DND-41 (cell line): ENCODE measurements around the gene ZNF497.
"Not testable (repeated sequence)": the region's sequence is repeated elsewhere in the genome, so short reads cannot be mapped to it uniquely, and the experiment has no call there.

ENCODE experiments used
- ATAC-seq: fragments of 200-7000 bp; cut with Tn5 transposase; 3 replicates; pipeline ENCODE4 v1.9.1; 2021; ENCODE audit warnings: low read depth; ENCODE audit not compliant: insufficient read depth
- DNase-seq: peaks from one replicate; pipeline ENCODE4 v3.0.0-alpha.2; 2020
- H2AFZ ChIP-seq: 2 replicates; pipeline ENCODE4 v1.6.0; 2012; ENCODE audit warnings: low read depth, low read length
- H3K27ac ChIP-seq: 2 replicates; pipeline ENCODE4 v1.5.1; 2012; ENCODE audit warnings: low read length, inconsistent platforms
- H3K27me3 ChIP-seq: fragments of 200-600 bp; sonication (generic); 2 replicates; pipeline ENCODE4 v1.6.0; 2012; ENCODE audit warnings: low read length, mild to moderate bottlenecking, inconsistent platforms; ENCODE audit not compliant: insufficient read depth, poor library complexity
- H3K36me3 ChIP-seq: 2 replicates; pipeline ENCODE4 v1.5.1; 2012; ENCODE audit warnings: low read length, inconsistent platforms; ENCODE audit not compliant: insufficient read depth
- H3K4me1 ChIP-seq: 2 replicates; pipeline ENCODE4 v1.5.1; 2012; ENCODE audit warnings: mild to moderate bottlenecking, low read length; ENCODE audit not compliant: insufficient read depth
- H3K4me2 ChIP-seq: 2 replicates; pipeline ENCODE4 v1.6.0; 2012; ENCODE audit warnings: mild to moderate bottlenecking, moderate library complexity, low read length, inconsistent platforms; ENCODE audit not compliant: insufficient read depth
- H3K4me3 ChIP-seq, 2 experiments: fragments of 200-600 bp in 1 of 2; shearing (Covaris generic) in 1 of 2; 2 replicates each; pipeline ENCODE4 v1.5.1; 2012 to 2016; ENCODE audit warnings: inconsistent platforms in 2 of 2, low read length in 2 of 2, mild to moderate bottlenecking in 2 of 2, low read depth in 1 of 2, moderate library complexity in 1 of 2
- H3K79me2 ChIP-seq: 2 replicates; pipeline ENCODE4 v1.6.0; 2012; ENCODE audit warnings: low read length, inconsistent platforms; ENCODE audit not compliant: insufficient read depth
- H3K9ac ChIP-seq: 2 replicates; pipeline ENCODE4 v1.6.0; 2012; ENCODE audit warnings: low read depth, mild to moderate bottlenecking, inconsistent platforms, low read length, moderate library complexity
- H3K9me3 ChIP-seq: 2 replicates; pipeline ENCODE4 v1.5.1; 2012; ENCODE audit warnings: low read length, moderate library complexity, mild to moderate bottlenecking, inconsistent platforms; ENCODE audit not compliant: insufficient read depth, severe bottlenecking
- H4K20me1 ChIP-seq: 2 replicates; pipeline ENCODE4 v1.6.0; 2012; ENCODE audit warnings: low read length; ENCODE audit not compliant: insufficient read depth
- CTCF ChIP-seq: IDR thresholded peaks from 2 replicates; pipeline ENCODE4 v1.5.1; 2012; ENCODE audit warnings: borderline replicate concordance, low read length, moderate library complexity, mild to moderate bottlenecking; ENCODE audit not compliant: poor library complexity, severe bottlenecking; ENCODE audit errors: extremely low read depth
- EZH2 ChIP-seq: IDR thresholded peaks from 3 replicates; pipeline ENCODE4 v1.6.1; 2012; ENCODE audit warnings: borderline replicate concordance, low read depth, mild to moderate bottlenecking, moderate library complexity, low read length, inconsistent platforms; ENCODE audit not compliant: severe bottlenecking

ZNF497 gene

GRCh38 chr19:58380662-58381459, 18.3 kb upstream of the ZNF497 start, which contains the start of gene ZNF837:
Gene ZNF837, minus strand, starts transcription at chr19:58381030. Its CDS starts 11,698 bp downstream, at chr19:58369332.
- H2AFZ ChIP-seq, result peak within 1 kb of the TSS; percentile 91
- H3K79me2 ChIP-seq, result peaks cover 33% of the 10 kb centered on the region
- TF ChIP-seq EZH2 (no peak), CTCF (no peak)

DNA sequence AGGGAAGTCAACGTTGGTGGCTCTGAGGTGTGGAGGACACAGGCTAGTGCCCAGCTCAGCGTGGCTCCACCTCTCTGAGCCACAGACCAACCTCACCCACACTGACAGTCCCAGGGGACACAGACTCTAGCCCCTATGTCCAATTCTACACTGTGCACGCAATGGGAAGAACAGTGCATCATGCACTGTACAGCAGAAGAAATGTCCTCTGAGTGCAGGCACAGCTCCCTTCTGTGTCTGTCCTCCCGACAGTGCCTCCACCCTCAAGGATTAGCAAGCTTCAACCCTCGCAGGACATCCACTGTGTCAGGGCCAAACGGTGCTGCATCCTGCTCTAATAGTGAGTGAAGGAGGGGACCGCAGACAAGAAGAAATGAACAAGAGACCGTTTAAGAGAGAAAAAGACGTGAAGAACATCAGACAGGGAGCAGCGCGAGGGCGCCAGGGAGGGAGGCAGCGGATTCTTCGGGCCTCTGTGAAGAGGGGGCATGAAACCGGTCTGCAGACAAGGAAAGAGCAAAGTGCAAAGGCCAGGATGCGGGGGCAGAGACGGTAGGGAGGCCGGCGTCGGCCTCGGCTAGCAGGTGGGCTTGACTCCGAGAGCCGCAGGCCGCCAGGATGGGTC, 17.6 kb upstream of the ZNF497 start:
- H3K36me3 ChIP-seq, result no peaks in the 10 kb centered on the region; the same call in 1 of the 2 replicates
- H2AFZ ChIP-seq, result peak overlapping the region; percentile 91
- H3K4me3 ChIP-seq, result peak overlapping the region; percentile 75 to 79
- ATAC-seq (no peak), DNase-seq (no peak)
- H3K4me2 ChIP-seq, result peak overlapping the region; percentile 96
- H3K27me3 ChIP-seq, result no peaks in the 10 kb centered on the region
- H4K20me1 ChIP-seq, result peaks cover 4% of the 10 kb centered on the region; the same call in 1 of the 2 replicates
- H3K27ac ChIP-seq, result peak overlapping the region; percentile 93
- H3K79me2 ChIP-seq, result peaks cover 27% of the 10 kb centered on the region
- TF ChIP-seq EZH2, result no peak
- TF ChIP-seq CTCF, result no peak
- H3K4me1 ChIP-seq, result peaks cover 27% of the 10 kb centered on the region
- H3K9ac ChIP-seq, result peak overlapping the region; percentile 91
- no peaks in the 10 kb centered on the region for H3K9me3 ChIP-seq

More at GRCh38 chr19:58380662-58381459, 18.3 kb upstream of the ZNF497 start, which contains the start of gene ZNF837:
- Histone ChIP-seq H3K4me3 (peak within 1 kb of the TSS; percentile 75 to 79), H3K27me3 (no peaks in the 10 kb centered on the region), H3K9me3 (no peaks in the 10 kb centered on the region), H4K20me1 (peaks cover 4% of the 10 kb centered on the region; the same call in 1 of the 2 replicates), H3K4me2 (peak within 1 kb of the TSS; percentile 96), H3K27ac (peak within 1 kb of the TSS; percentile 93), H3K9ac (peak within 1 kb of the TSS; percentile 91), H3K36me3 (no peaks in the 10 kb centered on the region; the same call in 1 of the 2 replicates), H3K4me1 (peaks cover 34% of the 10 kb centered on the region)
- DNase-seq, result peak; percentile 100
- ATAC-seq, result peak; percentile 84

GRCh38 chr19:58379246-58379645, 16.7 kb upstream of the ZNF497 start:
- H3K27me3 ChIP-seq, result no peaks in the 10 kb centered on the region
- peak overlapping the region; percentile 96 for H3K4me2 ChIP-seq
- H3K9me3 ChIP-seq, result no peaks in the 10 kb centered on the region
- peak overlapping the region in 1 of 2 experiments; percentile 75; a peak in 2 of 4 replicates for H3K4me3 ChIP-seq
- peak overlapping the region; percentile 91; the same call in 1 of the 2 replicates for H3K9ac ChIP-seq
- no peak overlapping the region for H2AFZ ChIP-seq
- peak overlapping the region; percentile 17; the same call in 1 of the 2 replicates for H3K27ac ChIP-seq
- H3K36me3 ChIP-seq, result no peaks in the 10 kb centered on the region; the same call in 1 of the 2 replicates
- DNase-seq, result no peak
- peaks cover 4% of the 10 kb centered on the region; the same call in 1 of the 2 replicates for H4K20me1 ChIP-seq
- H3K4me1 ChIP-seq, result peaks cover 26% of the 10 kb centered on the region
- peaks cover 27% of the 10 kb centered on the region for H3K79me2 ChIP-seq
- ATAC-seq, result no peak
- TF ChIP-seq EZH2, result no peak
- TF ChIP-seq CTCF, result no peak

DNA sequence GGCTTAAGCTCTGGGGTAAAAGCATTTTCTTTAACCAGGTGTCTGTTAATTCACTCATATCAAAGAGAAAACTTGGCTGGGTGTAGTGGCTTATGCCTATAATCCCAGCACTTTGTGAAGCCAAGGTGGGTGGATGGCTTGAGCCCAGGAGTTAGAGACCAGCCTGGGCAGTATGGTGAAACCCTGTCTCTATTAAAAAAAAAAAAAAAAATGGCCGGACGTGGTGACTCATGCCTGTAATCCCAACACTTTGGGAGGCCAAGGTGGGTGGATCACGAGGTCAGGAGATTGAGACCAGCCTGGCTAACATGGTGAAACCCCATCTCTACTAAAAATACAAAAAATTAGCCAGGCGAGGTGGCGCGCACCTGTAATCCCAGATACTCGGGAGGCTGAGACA, 14.2 kb upstream of the ZNF497 start:
- not testable (repeated sequence) for H3K27me3 ChIP-seq, ATAC-seq, H3K9ac ChIP-seq

More for the DNA sequence above, 14.2 kb upstream of the ZNF497 start:
- not testable (repeated sequence) for H3K36me3 ChIP-seq, H3K9me3 ChIP-seq, H4K20me1 ChIP-seq, H3K4me3 ChIP-seq, DNase-seq, H2AFZ ChIP-seq, H3K4me2 ChIP-seq, H3K27ac ChIP-seq
- Histone ChIP-seq H3K4me1 (peaks cover 19% of the 10 kb centered on the region), H3K79me2 (peaks cover 21% of the 10 kb centered on the region)
